Cerebellar nuclear complex (tissue), 1 donor: ENCODE data around the gene ACOT7.
"Not testable (repeated sequence)": the region's sequence is repeated elsewhere in the genome, so short reads cannot be mapped to it uniquely, and the experiment has no call there.

Experiments used
- DNase-seq, 2 experiments: peaks; one replicate each; lab custom pipeline; 2025; lab: John Stamatoyannopoulos, UW

ACOT7 gene

DNA sequence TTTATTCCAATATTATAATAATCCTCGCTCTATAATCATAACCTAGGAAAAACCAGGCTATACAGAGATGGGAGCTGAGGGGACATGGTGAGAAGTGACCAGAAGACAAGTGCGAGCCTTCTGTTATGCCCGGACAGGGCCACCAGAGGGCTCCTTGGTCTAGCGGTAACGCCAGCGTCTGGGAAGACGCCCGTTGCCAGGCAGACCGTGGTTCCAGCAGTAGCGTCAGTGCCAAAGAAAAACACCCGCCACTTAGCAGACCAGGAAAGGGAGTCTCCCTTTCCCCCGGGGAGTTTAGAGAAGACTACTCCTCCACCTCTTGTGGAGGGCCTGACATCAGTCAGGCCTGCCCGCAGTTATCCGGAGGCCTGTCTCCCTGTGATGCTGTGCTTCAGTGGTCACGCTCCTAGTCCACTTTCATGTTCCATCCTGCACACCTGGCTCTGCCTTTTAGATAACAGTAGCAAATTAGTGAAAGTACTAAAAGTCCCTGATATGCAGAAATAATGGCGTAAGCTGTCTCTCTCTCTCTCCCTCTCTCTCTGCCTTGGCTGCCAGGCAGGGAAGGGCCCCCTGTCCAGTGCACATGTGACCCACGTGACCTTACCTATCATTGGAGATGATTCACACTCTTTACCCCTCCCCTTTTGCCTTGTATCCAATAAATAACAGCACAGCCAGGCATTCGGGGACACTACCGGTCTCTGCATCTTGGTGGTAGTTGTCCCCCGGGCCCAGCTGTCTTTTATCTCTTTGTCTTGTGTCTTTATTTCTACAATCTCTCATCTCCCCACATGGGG, 30.3 kb downstream of the ACOT7 start:
- DNase-seq = not testable (repeated sequence)

DNA sequence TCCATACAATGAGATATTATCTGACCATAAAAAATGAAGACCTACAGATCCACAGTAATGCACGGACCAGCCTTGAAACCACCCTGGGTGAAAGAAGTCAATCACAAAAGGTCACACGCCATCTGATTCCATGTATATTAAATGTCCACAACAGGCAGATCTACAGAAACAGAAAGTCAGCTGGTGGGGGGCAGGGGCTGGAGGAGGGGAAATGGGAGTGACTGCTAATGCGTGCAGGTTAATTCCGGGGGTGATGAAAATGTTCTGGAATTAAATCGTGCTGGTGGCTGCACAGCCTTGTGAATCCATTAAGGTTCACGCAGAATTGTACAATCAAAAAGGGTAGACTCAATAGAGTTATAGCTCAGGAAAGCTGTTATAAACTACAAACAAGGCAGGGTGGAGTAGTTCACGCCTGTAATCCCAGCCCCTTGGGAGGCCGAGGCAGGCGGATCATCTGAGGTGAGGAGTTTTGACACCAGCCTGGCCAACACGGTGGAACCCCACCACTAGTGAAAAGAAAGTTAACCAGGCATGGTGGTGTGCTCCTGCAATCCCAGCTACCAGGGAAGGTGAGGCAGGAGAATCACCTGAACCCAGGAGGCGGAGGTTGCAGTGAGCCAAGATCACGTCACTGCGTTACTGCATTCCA, 32.3 kb downstream of the ACOT7 start:
- no peak for DNase-seq

DNA sequence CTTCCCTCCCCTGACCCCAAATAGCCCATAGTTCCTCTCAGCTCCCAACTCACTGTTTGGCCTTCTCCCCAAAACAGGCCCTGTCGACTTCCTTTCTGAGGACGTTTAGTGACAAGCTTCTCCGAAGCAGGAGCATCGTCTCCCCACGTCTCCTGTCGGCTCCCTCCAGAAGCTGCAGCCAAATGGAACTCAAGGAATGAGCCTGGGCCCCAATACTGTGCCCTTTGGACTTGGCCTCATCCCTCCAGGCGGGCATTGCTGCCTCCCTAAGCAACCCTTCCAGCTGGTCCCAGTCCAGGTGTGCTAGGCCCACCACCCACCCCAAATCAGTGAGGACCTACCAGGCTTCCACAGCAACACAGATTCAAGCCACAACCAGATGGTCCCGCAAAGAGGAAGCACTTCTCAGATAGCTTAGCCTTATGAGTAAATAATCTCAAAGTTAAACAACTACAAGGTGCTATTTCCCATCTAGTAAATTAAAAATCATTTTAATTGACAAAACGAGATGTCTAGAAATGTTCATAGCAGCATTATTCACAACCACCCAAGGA, 33.0 kb downstream of the ACOT7 start:
- DNase-seq = no peak

DNA sequence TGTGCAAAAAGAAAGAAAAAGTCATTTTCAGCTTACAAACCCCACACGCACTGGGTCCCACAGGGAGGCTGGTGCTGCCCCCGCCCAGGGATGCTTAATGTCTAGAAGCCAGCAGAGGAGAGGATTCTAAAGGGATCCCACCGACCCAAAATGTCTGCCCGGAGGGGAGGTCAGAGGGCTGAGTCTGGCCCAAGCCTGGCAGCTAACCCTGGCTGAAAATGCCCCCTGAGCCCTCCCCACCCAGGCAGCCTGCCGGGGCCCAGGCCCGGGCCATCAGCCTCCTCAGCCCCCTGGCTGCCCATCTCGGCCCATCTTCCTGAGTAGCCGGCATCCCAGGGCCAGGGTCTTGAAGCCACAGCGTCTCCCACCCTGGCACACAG, 33.5 kb downstream of the ACOT7 start:
- DNase-seq = no peak

DNA sequence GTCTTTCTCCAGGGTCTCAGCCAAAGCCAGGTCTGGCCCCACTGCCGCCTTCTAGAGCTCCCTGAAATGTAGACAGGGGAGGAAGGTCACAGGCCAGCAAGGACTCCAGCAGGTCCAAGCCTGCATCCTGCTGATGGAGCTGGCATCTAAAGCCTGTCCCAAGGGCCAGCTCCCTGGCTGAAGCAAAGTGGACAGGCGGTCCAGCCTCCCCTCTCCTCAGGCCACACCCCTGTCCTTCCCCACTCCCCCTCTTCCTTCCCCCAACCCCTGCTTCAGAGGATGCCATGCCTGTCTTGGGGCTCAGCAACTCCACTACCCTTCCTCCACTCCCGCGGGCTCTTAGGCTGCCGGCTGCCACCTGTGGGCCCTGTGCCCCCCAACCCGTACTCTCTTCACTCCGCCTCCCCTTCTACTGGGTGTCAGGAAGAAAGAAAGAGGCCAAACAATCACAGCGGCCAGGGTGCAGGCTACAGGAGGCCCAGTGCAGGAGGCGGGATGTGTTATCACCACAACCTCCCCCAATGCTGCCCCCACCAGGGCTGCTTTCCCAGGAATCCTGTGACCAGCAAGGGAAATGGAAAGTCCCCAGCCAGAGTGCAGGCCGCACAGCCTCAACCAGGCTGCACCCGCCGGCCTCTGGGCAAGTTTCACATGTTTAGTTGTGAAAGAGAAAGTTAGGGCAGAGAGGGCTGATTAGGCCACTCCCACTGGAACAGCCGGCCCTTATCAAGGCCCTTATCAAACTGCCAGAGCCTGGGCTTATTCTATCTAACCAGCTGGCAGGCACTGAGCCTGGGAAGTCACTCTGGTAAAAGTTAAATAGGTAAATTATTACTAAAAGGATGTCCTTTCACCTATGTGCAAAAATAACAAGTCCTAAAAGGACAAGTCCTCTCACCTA, 34.1 kb downstream of the ACOT7 start:
- no peak for DNase-seq

DNA sequence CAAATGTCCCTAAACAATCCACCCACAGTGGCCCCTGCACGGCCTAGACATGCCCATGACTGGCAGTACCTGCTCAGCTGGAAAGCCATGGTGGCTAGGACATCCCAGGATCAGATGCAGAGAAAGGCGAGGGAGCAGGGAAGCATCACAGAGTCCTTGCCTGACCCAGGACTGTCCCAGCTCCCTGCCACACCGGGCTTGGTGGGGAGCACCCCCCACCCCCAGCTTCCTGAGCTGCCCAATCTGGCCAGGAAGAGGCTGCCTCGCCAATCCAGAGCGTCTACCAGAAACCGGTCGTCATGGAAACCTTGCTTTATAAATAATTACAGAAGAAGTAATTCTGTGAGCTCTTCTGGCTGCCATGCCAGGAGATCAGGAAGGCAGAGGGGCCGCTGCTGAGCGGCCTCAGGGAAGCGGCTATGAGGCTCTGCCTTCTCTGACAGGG, 34.8 kb downstream of the ACOT7 start:
- DNase-seq = no peak

DNA sequence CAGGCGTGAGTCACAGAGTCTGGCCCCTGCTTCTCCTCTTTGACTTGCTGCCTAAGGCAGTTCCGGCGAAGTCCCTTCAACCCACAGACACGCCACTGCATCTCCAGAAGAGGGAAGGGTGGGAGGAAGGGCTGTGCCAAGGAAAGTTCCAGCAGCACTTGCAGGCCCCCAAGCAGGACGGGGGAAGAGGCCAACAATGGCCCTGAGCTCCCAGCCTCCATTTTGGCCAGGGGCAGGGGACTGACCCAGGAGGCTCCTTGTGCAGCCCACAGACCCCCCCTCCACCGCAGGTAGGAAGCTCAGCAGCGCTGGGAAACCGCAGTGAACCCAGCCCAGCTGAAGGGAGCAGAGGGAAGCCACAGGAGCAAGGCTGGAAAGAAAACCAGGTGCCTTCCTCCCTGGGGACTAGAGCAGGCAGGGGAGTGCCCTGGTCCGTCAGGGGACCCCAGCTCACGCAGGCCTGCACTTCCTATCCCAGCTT, 35.4 kb downstream of the ACOT7 start:
- DNase-seq = no peak

DNA sequence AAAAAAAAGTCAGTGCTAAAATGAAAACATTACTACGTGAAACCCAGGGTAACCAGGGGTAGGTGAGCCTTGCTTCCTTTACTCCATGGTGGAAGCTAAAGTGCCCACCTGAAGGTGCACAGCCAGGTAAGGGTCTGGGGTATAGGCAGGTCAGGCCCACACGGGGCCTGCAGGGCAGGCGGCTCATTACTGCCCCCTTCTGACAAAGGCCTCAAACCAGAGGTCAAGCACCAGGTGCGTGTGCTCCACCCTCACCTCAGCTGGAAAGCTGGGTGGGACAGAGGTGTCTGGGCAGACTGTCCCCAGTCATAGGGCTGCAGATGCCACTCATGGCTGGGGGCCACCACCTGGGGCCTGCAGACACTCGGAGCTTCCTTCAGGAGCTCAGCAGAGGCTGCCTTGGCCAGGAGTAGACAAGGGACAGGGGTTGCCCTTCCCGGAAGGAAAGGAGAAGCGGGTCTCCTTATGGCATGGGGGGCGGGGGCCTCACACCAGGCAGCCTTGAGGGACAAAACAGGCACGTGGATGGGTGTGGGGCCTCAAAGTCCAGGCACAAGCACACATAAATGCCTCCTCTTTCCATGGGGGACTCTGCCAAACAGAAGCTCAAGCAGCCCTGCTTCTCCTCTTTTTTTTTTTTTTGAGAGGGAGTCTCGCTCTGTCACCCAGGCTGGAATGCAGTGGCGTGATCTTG, 36.2 kb downstream of the ACOT7 start:
- no peak for DNase-seq

DNA sequence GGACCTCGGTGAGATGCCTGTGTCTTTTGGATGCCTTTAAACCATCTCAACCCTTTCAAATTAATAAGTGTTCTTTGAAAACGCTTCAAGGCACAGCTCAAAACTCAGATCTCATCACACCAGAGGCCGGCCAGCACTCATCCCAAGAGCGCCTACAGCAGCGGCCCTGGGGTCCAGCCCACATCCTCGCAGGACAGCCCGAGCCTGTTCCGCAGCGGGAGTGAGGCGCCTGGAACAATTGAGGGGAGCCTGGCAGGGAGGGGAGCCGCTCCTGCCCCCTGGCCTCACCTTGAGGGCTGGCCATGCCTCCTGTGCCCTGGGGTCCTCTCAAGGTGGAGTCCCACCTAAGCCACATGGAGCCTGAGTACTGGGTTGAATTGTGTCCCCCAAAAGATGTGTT, 37.9 kb downstream of the ACOT7 start:
- DNase-seq = no peak

DNA sequence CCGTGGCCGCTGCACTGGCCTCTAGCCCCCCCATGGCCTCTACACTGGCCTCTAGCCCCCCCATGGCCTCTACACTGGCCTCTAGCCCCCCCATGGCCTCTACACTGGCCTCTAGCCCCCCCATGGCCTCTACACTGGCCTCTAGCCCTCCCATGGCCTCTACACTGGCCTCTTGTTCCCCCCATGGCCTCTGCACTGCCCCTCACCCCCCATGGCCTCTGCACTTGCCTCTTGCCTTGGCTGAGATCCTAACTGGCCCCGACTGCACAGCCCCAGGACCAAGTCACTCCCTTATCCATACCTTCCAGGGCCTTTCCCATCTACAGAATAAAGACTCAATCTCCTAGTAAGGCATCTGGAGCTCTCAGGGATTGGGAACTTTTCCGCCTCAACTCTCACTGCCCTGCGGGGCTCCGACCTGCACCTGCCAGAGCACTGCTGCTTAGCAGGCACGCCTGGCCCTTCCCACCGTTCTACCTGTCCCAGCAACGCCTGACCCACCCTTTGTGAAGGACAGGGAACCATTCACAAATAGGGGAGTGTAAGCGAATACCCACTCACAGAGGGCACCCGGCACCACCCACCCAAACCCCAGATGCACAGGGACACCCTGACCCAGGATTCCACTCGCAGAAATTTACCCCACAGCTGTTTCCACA, 38.8 kb downstream of the ACOT7 start:
- DNase-seq = no peak

DNA sequence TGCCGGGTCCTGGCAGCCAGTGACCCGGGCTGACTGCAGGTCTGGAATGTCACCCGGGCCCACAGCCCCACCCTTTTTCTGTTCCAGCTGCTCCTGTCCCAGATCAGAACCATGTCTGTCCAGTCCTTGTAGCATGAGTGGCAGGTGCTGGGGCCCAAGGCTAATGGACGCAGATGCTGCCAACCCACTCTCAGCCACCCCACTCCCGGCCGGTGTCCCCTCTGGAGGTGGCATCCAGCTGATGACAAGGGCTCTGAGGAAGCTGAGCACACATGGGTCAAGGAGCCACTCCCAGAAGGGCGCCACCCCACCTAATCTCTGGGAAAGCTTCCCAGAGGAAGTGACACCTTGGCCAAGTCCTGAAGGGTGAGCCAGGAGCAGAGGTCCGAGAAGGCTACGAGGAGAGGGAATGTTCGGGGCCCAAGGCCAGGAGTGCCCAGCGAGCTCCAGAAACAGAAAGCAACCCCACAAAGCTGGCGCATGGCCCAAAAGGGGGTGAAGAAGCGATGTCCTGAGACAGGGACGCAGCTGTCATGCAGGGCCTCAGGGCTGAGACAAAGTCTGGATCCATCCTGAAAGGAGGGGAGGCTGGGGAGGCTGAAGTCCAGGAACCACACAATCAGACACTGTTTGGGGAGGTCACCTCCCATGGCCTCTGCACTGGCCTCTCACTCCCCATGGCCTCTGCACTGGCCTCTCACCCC, 39.5 kb downstream of the ACOT7 start:
- DNase-seq = no peak

DNA sequence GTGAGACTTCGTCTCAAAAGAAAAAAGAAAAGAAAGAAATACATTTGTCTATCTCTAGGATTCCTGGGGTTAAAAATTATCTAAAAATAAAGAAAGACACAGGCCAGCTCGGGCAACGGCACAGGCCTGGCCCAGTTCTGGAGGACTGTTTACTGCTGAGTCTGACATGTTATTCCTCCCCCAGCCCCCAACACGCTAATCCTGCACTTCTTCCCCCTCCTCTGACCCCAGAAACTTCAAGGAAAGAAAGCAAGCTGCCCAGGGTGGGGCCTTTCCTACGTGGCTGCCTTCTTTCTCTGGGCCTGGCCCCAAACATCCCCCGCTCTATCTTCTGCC, 40.0 kb downstream of the ACOT7 start:
- no peak for DNase-seq

DNA sequence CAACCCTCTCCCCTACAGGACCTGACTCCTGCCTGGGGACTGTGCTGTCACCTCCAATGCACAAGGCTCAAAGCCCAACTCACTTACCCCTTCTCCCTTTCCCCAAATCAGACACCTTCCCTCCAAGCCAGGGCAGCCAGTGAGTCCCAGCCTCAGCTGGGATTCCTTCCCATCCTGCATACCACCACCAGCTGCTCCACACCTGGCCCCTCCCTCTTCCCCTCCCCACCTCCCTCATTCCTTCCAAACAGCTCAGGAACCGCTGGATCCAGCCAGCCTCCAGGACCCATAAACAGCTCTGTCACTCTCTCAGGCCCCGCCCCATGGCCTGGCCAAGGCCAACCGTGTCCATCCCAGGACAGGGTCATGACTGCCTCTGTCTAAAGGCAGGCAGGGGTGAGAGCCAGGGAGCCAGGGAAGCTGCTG, 41.4 kb downstream of the ACOT7 start:
- no peak for DNase-seq

DNA sequence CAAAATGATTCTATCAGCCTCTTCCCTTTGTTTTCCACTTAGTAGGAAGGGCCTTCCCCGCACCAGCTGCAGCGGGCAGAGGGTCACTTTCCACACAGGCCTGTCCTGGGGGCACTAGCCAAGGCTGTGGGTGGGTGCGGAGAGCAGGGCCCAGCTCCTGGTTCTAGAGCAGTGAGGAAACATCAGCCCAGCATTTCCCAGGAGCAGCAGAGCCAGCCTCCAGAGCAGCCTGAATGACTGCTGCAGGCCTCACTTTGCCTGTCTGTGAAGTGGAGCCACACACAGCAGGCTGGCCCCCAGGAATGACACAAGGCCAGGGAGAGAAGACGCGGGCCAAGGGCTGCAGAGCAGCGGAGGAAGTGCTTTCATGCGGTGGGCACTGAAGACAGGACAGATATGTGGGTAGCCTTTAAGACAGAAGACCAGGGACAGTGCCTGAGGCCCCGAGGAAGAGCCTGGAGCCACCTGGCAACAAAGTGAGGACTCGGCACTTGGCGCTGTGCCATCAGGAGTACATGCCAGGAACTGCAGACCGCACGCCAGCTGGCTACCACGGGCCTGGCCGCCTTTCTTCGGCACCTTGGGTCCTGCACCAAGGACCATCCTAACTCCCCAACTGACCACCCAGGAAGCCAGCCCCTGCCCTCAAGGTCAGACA, 42.0 kb downstream of the ACOT7 start:
- peak; percentile 70 to 76 for DNase-seq

DNA sequence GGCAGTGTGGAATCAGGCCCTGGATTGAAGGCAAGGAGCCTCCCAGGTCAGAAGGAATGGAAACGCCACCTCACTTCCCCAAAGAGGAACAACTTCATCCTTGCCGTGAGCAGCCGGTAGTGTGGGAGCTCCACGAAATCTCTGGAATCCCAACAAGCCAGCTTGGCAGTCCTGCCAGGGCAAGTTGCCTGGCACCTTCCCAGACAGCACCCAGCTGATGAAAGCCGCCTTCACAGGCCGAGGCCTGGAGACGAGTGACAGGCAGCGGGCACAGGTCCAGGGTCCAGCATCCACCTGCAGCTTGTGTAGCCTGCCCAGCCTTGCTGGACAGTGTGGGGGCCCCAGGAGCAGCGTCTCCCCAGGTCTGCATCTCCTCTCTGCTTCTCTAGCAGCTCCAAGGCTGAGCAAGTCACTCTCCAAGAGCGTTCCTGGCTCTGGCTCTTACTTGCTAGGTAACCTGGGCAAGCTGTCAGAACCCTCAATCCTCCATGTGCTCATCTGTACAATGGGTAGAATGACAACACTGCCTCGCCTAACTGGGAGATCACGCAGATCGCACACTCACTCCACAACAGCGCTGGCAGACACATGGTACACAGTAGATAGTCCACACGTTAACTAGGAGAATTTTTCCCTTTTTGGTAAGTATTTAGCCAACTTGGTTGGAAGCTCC, 43.0 kb downstream of the ACOT7 start:
- DNase-seq = peak; percentile 17 to 24

DNA sequence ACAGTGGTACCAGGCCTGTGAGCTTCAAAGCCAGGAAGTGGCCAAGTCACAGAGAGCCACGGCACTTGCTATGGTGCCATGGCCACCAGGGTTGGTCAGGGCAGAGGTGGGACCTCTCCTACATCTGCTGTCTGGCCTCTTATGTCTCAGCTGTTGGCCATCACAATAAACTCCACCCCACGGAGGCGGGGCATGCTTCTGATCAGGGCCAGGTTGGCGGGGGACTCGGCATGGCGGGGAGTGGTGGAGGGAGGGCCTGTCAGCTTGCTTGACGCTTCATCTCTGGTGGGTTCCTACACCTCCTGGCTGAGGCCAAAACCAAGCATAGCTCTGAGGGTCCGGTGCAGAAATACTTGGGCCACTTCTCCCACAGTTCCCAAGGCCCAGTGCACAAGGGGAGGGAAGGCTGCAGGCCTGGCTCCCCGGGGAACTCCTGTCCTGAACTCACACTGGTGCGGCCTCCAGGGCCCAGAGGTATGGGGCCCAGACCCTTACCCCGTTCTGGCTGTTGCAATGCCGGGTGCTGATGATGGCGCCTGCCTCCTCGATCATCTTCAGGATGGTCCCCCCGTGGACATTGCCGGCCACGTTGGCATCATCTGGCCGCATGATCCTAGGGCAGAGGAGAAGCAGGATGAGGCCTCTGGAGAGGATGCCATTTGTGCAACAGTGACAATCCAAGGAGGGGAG, 44.2 kb downstream of the ACOT7 start:
- no peak for DNase-seq

DNA sequence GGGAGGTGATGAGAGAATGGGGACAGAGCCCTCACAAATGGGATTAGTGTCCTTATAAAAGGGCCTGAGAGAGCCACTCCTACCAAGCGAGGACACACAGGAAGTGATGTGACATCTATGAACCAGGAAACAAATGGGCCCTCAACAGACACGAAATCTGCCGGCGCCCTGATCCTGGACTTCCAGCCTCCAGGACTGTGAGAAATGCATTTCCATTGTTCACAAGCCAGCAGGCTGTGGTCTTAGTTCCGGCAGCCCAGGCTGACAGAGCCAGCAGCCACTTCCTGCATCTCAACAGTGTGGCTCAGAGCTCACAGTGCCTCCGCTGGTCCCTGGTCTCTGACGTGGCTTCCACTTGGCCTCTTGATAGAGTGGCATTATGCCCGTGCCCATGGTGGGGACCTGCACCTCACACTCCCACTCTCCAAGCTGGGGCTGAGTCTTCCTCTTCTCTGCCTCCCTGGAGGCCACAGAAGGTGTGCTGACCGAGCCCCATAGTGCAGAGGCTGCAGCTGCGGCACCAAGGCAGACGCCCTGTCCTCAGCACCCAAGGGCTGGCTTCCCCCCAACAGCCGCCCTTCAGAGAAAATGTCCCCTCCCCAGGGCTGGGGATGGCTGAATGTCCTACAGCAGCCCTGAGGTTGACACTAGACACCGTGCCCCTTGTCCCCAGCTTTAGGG, 44.9 kb downstream of the ACOT7 start:
- DNase-seq = no peak
